GM21529 (cell line): ENCODE data around the gene CTTNBP2NL.
"Not testable (repeated sequence)": the region's sequence is repeated elsewhere in the genome, so short reads cannot be mapped to it uniquely, and the experiment has no call there.

Source experiments
- ATAC-seq: cut with Tn5 transposase; IDR thresholded peaks from one replicate; pipeline ENCODE4 v1.9.1; 2021; ENCODE audit not compliant: unreplicated experiment

CTTNBP2NL gene

DNA sequence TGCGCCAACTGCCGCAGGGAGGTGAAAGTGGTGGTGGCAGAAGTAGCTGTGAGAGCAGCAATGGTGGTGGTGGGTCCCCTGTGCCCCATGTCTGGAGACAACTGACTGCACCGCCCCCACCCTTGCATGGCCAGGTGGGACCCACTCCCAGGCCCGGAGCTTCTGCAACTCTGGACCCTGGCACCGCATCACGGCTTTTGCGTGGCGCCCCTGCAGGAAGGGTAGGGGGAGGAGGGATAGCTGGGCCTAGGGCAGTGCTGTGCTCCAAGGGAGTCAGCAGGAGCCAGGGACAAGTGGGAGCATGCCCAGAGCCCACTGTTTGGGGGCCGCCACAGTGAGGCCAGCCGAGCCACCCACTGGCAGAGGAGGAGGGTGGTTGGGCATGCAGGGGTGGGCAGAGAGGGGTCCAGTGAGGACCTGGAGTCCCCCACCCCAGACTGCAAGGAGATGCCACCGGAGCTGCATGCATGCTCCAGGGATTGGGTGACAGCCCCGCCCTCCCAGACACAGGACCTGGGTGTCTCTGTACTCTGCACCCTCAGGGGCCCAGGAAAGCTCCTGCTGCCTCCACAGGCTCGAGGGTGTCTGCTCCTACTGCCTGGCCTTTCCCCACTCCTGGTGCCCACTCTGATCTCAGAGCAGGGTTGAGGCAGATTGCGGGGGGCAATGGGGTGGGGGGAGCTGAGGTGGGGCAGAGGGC, 9.8 kb upstream of the CTTNBP2NL start:
- ATAC-seq = no peak

- ATAC-seq = no peak
Measured at GRCh38 chr1:112386731-112387346, 9.2 kb upstream of the CTTNBP2NL start.

- no peak for ATAC-seq
Measured at GRCh38 chr1:112387807-112388206, 8.2 kb upstream of the CTTNBP2NL start.

DNA sequence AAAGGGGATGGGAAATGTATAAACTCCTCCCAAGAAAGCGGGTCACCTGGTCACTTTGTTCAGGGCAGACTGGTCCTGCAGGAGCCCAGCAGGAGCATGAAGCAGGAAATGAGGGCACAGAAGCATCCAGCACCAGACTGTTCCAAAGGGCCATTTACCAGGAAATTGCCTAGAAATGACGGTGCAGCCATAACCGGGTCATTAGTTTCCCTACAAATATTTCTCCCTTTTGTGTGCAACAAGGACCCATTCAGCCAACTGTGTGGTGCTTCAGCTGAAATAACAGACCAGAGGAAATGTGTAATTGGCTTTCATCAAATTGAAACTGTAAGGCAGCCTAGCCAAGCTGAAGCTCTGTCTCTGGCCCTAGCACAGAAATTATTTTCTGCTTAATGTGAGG, 7.6 kb upstream of the CTTNBP2NL start:
- no peak for ATAC-seq

DNA sequence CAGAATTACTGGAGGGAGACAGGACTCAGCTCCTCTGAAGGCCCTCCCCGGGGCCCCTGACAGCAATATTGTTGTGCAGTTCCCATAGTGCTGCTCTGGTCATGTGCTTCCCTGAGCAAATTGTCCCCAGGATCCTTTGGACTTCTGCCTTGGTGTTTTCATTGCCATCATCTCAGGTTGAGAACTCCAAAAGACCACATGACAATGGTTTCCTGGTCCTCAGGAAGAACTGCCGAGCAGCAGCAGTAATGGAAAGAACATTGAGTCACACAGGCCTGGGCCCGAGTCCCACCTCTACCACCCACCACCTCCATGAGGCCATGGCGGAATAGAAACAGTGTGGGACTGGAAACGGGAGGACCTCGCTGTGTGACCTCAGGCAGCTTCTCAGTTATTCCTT, 6.3 kb upstream of the CTTNBP2NL start:
- no peak for ATAC-seq

DNA sequence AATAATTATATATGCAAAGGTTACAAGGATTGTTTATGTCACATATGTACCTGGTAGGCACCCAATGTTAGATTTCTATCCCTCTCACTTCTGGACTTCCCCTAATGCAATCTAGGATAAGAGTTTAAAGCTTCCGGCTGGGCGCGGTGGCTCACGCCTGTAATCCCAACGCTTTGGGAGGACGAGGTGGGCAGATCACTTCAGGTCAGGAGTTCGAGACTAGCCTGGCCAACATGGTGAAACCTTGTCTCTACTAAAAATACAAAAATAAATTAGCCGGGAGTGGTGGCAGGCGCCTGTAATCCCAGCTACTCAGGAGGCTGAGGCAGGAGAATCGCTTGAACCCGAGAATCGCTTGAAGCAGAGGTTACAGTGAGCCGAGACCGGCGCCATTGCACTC, 5.7 kb upstream of the CTTNBP2NL start:
- not testable (repeated sequence) for ATAC-seq

DNA sequence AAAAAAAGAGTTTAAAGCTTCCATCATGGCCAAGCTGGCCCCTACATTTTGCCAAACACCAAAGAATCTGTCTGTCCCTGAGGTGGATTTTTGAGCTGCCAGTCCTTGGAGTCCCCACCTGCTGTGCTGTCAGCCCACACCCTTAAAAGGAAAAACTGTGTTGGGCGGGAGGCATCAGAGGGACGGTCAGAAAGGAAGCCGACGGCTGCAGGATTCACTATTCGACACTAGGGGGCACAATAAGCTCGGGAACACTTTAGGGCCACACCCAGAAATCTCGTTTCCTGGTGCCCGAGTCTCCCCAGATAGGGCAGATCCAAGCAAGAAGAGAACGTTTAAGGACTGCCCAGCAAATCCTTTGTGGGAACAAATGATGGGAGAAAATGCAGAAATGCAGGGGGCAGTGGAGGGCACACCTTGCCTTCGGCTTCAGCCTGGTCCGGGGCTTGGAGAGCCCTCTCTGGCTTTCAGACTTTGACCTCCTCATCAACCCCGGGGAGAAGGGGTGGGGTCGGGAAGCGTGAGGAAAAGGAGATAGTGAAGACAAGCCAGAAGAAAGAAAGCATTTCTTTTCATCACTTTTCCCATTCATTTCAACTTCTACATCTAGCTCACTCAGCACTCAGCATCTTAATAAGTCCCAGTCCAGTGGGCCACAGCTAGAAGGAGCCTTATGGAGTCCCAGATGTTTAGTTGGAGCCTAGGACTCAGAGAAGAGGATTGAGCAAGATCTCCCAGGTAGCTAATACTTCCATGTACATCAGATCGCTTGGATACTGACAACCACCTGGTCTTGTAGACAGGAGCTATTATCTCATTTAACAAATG, 5.0 kb upstream of the CTTNBP2NL start:
- ATAC-seq = peak; percentile 65

DNA sequence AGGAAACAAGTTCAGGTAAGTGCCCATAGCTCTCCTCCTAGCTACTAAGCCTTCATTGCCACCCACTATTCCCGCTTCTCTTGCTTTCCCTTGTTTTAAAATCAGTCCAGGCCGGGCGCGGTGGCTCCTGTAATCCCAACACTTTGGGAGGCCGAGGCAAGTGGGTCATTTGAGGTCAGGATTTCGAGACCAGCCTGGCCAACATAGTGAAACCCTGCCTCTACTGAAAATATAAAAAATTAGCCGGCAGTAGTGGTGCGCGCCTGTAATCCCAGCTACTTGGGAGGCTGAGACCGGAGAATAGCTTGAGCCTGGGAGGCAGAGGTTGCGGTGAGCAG, 4.4 kb upstream of the CTTNBP2NL start:
- ATAC-seq = no peak

- no peak for ATAC-seq
Measured at GRCh38 chr1:112393631-112393974, 2.4 kb upstream of the CTTNBP2NL start.

DNA sequence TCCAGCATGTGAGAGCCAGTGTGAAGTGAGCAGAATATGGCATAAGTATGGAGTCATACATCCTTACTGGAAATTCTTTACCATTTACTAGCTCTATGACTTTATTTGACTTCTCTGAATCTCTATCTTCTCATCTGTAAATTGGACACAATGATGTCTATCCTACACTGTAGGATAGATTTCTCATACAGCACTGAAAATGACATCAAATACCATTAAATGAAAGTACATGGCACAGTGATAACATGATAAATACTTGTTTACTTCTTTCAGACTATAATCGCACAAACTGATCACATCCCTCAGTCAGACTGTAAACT, 1.3 kb upstream of the CTTNBP2NL start:
- ATAC-seq = no peak

DNA sequence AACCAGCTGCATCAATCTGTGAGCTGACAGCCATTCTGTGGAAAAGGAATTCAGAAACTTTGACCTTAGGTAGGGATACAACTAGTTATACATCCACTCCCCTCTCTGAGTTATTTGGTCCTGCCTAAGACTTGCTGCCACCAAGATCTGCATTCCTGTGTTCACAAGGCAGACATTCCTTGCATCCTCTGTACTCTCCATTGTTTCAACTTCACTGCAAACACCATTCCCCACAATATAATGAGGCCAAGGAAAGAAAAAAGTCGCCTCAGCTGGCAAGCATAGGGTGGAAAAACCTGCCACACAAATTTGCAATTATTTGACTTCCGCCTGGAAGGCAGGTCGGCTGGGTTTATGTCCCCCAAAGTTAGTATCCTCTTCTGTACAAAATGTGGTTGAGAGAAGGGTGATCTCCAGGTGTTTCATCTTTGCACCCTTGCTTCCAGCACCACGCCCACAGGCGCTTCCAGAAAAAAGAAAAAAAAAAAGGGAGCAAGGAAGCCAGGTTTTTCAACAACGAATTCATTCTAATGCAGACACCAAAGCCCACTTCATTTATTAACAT, 676 bp upstream of the CTTNBP2NL start:
- no peak for ATAC-seq

DNA sequence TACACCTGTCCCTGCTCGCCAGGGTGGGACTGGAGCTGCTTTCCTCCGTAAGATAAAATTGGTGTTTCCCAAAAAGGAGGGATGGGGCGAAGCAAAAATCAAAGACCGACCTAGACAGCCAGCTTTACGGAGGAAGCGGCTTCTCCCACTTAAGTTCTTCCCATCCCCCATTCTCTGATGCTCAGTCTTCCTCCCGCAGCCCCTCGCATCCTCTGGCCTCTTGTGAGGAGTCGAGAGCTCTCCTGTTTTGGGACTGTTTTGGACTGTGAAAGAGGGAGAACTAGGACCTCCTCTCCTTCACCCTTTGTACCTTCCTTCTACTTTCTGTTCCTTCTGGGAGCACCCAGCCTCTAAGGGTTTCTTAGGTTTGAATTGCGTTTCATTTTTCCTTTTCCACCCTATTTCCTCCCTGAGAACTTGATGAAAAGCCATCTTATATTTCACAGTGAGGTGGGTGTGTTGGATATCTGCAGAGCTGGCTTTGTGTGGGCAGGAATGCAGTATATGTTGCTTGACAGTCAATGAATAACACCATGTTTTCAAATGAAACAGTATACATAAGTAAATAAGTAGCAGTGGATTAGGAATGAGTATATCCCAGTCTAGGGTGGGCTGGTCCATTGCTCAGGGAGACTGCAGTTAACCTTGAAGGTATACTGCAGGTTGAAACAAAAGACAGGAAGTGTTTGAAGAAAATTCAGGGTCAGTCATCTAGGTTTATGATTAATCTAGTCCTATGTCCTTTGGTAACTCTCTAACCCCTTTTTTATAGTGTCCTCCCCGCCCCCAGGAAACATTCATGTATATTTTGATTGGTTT, 848 bp downstream of the CTTNBP2NL start:
- ATAC-seq = no peak

GRCh38 chr1:112397841-112398240, 1.8 kb downstream of the CTTNBP2NL start:
- no peak for ATAC-seq

DNA sequence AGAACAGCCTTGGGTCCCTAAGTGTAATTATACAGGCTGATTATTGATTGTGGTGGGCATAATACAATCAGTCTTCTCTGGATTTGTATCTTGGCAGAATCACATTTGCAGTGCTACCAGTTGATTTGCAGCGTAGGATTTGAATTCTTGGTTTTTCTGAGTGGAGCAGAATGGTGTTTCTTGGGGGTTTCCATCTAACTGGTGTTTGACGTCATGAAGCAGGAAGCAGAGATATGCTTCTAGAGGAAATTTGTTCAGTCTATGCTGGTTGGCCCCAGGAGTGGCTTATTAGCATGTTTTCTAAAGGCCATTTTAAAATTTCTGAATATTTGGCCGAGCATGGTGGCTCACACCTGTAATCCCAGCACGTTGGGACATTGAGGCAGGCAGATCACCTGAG, 3.4 kb downstream of the CTTNBP2NL start:
- peak; percentile 26 for ATAC-seq

DNA sequence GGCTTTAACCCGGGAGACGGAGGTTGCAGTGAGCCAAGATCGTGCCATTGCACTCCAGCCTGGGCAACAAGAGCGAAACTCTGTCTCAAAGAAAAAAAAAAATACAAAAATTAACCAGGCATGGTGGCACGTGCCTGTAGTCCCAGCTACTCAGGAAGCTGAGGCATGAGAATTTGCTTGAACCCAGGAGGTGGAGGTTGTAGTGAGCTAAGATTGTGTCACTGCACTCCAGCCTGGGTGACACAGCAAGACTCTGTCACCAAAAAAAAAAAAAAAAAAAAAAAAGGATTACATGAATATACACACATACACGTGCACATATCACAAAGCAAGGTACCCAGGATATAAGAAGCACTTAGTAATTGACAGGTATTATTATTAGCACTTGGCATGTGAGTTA, 4.7 kb downstream of the CTTNBP2NL start:
- not testable (repeated sequence) for ATAC-seq

DNA sequence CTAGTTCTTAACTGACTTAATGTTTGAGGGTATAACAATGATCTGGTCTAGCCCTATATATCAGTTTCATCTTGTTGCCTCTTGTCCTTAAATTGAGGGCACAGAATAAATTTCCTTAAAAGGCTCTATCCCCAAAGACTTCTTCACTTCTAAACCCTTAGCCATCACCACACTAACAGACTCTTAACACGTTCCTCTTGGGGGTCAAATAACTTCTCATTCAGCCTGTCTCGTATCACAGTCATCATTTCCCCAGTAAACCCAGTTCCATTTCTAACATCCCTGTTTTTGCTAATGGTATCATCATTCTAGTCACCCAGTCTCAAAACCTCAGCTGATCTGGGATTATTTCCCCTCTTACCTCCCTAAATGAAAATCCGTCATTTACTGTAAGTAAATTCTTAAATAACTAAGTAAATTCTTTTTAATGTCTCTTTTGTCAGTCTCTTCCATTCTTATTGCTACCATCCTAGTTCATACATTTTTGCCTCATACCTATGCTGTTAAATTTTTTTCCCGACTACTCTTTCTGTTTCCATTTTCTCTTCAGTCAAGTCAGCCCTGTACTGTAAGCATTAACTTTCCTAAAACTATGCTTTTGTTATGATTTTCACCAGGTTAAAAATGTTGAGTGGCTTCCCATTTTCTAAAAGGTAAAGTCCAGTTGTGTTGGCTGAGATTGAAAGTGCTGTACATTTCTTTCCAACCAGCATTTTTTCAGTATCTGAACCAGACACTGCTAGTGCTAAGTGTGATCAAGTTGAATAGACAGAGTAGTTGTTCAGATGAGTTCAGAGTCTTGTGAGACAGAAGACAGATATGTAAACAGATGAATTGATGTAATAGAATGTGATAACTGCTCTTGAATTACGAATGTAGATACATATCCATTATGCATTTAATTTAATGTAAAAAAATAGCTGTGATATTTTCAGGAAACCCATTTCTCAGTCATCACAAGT, 6.9 kb downstream of the CTTNBP2NL start:
- peak; percentile 62 for ATAC-seq

DNA sequence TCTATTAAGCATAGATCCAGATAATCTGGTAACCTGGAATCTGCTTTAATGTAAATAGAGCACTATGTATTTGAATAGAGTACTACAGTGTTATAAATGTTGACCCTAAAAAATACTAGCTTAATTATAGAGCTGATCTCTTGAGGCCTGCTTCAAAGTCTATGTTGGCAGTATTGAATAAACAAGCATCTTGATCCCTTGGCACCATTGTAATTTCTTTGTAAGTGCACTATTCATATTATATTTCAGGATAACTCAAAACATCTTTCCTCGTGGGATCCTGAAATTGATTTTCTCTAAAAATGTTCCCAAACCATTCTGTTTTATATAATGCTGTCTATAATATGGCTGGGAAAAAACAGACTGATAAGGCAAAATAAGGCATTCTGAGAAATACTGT, 10.8 kb downstream of the CTTNBP2NL start:
- ATAC-seq = no peak

GRCh38 chr1:112409414-112409813, 13.4 kb downstream of the CTTNBP2NL start:
- ATAC-seq = no peak

DNA sequence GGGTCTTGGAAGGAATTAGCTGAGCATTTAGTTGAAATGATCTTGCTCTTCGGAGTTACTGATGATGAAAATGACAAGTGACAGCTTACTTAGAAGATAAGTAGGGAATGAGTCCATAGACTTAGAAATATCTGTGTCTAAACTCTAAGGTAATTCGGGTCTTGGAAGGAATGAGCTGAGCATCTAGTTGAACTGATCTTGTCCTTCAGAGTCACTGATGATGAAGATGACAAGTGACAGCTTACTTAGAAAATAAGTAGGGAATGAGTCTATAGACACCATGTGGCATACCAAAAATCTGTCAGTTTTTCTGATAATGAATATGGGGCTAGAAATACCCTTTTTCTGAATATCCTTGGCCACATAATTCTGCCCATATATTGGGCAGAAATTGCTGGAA, 14.7 kb downstream of the CTTNBP2NL start:
- no peak for ATAC-seq

DNA sequence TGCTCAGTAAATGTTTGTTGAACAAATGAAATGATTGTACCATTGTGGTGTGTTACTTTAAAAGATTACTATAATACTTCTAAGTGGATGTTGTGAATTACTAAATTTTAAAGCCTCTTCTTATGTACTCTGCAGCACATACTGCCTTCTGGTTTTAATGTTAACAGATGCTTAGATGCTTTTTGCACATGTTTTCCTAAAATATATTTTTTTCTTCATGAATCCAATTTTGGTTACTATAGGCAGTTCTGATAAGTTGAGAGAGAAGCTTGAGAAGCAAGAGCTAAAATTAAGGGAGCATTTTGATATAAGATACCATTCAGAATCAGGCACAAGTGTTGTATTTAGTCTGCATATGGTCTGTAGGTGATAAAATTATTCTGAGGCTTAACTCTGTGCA, 21.3 kb downstream of the CTTNBP2NL start:
- ATAC-seq = no peak
